MM.1S (cell line): ENCODE results near the gene ADARB2.

Source experiments
- DNase-seq: peaks from one replicate; pipeline ENCODE4 v3.0.0-alpha.2; 2015
- H2AFZ ChIP-seq: fragments of 300-600 bp; sonication (generic); 2 replicates; pipeline ENCODE4 v1.6.0; 2016; ENCODE audit warnings: antibody characterized with exemption, low read length
- H3F3A ChIP-seq: fragments of 300-600 bp; sonication (generic); 2 replicates; pipeline ENCODE4 v1.6.1; 2016; ENCODE audit warnings: mild to moderate bottlenecking, antibody characterized with exemption, low read length, moderate library complexity, mixed read lengths; ENCODE audit not compliant: insufficient read depth
- H3K27ac ChIP-seq: fragments of 300-600 bp; sonication (generic); 2 replicates; pipeline ENCODE4 v1.5.1; 2016; ENCODE audit warnings: mild to moderate bottlenecking, low read length
- H3K27me3 ChIP-seq: fragments of 300-600 bp; sonication (generic); replicated peaks from 2 replicates; pipeline ENCODE4 v1.6.0; 2016; ENCODE audit warnings: low read length; ENCODE audit not compliant: insufficient read depth
- H3K36me3 ChIP-seq: fragments of 300-600 bp; sonication (generic); replicated peaks from 2 replicates; pipeline ENCODE4 v1.6.1; 2016; ENCODE audit warnings: mild to moderate bottlenecking, low read length, mixed read lengths; ENCODE audit not compliant: insufficient read depth
- H3K4me1 ChIP-seq: fragments of 300-600 bp; sonication (generic); 2 replicates; pipeline ENCODE4 v1.6.1; 2016; ENCODE audit warnings: low read length, mixed read lengths
- H3K4me2 ChIP-seq: fragments of 300-600 bp; sonication (generic); 2 replicates; pipeline ENCODE4 v1.6.0; 2016; ENCODE audit warnings: low read depth, low read length
- H3K4me3 ChIP-seq: fragments of 300-600 bp; sonication (generic); 2 replicates; pipeline ENCODE4 v1.5.1; 2016; ENCODE audit warnings: low read length, mixed read lengths
- H3K79me2 ChIP-seq: fragments of 300-600 bp; sonication (generic); 2 replicates; pipeline ENCODE4 v1.6.1; 2016; ENCODE audit warnings: mixed run types, low read length, mixed read lengths
- H3K9ac ChIP-seq: fragments of 300-600 bp; sonication (generic); 2 replicates; pipeline ENCODE4 v1.6.1; 2016; ENCODE audit warnings: low read length, mixed read lengths
- H3K9me2 ChIP-seq: fragments of 300-600 bp; sonication (generic); replicated peaks from 2 replicates; pipeline ENCODE4 v1.6.1; 2016; ENCODE audit warnings: mild to moderate bottlenecking, low read length, mixed read lengths; ENCODE audit not compliant: insufficient read depth
- H3K9me3 ChIP-seq: fragments of 300-600 bp; sonication (generic); replicated peaks from 2 replicates; pipeline ENCODE4 v1.6.1; 2016; ENCODE audit warnings: mild to moderate bottlenecking, low read length, mixed read lengths; ENCODE audit not compliant: insufficient read depth
- H4K20me1 ChIP-seq: fragments of 300-600 bp; sonication (generic); 2 replicates; pipeline ENCODE4 v1.6.1; 2016; ENCODE audit warnings: mild to moderate bottlenecking, low read length, moderate library complexity, mixed read lengths; ENCODE audit not compliant: insufficient read depth
- EZH2 ChIP-seq: fragments of 300-600 bp; sonication (generic); optimal IDR thresholded peaks from 2 replicates; pipeline ENCODE3; 2017; ENCODE audit warnings: low read depth, mild to moderate bottlenecking, antibody characterized with exemption, low read length, mixed read lengths
- EZH2phosphoT487 ChIP-seq: fragments of 300-600 bp; sonication (generic); IDR thresholded peaks from 2 replicates; pipeline ENCODE4 v1.6.1; 2018; ENCODE audit warnings: antibody characterized with exemption, low read length
- TF ChIP-seq, protein P1 (sequence below): fragments of 300-600 bp; sonication (generic); IDR thresholded peaks from 2 replicates; pipeline ENCODE4 v1.5.1; 2016; ENCODE audit warnings: antibody characterized with exemption, low read length, mixed read lengths

The ADARB2 gene

DNA sequence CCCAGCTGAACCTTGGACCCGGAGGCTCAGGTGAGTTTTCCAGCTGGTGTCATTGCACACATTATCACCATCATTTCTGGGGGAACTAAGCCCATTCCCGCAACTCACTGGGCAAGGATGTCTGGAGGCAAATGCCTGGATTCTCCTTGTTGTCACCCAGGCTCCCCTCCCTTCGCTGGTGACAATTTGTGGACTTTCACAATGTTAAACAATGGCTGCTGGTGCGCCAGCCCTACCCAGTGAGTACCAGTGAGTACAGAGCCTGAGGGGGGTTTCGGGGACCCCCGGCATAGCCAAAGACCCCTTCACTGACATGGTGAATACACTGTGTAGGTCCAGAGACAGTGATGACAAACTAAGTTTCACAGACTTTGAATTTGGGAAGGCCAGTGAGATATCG is 189.2 kb downstream of the ADARB2 start:
- Histone ChIP-seq H2AFZ (no peak overlapping the region), H3K36me3 (no peaks in the 10 kb centered on the region), H3K9ac (no peak overlapping the region), H3K4me3 (no peak overlapping the region), H3K27ac (no peak overlapping the region), H3K4me1 (no peaks in the 10 kb centered on the region), H4K20me1 (no peaks in the 10 kb centered on the region), H3K27me3 (no peaks in the 10 kb centered on the region), H3K9me2 (no peaks in the 10 kb centered on the region), H3K79me2 (no peaks in the 10 kb centered on the region), H3K9me3 (no peaks in the 10 kb centered on the region), H3K4me2 (no peak overlapping the region), H3F3A (no peaks in the 10 kb centered on the region)
- DNase-seq: no peak
- TF ChIP-seq, protein P1, sequence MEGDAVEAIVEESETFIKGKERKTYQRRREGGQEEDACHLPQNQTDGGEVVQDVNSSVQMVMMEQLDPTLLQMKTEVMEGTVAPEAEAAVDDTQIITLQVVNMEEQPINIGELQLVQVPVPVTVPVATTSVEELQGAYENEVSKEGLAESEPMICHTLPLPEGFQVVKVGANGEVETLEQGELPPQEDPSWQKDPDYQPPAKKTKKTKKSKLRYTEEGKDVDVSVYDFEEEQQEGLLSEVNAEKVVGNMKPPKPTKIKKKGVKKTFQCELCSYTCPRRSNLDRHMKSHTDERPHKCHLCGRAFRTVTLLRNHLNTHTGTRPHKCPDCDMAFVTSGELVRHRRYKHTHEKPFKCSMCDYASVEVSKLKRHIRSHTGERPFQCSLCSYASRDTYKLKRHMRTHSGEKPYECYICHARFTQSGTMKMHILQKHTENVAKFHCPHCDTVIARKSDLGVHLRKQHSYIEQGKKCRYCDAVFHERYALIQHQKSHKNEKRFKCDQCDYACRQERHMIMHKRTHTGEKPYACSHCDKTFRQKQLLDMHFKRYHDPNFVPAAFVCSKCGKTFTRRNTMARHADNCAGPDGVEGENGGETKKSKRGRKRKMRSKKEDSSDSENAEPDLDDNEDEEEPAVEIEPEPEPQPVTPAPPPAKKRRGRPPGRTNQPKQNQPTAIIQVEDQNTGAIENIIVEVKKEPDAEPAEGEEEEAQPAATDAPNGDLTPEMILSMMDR: no peak
- TF ChIP-seq EZH2phosphoT487: no peak
- TF ChIP-seq EZH2: no peak

DNA sequence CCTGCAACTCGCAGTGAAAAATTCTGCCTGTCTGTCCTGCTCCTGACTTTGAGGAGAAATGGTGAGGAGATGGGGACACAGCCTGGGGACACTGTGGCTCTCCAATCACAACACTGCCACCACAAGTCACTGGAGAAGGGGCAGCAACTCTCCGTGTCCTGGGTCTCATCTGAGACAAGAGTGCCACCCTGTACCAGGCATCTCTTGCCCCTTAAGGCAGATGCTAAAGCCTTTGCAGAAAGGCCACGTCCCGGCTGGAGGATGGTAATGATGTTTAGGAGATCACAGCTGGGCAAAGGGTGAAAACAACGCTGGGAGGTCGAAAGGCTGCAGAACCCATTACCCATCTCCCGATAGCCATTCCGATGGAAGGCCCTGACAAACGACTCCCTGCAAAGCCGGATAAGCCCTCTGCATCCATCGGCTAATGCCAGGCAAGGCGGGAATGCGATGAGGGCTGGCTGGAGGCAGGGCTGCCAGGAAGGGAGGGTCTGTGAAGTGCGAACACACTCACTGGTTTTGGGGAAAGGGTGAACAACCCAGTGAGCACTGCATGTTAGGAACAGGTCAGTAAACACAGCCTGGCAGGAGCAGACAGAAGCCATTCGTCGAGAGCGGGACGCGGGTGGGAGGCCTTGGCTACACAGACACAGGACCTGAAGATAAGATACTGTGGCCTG is 190.8 kb downstream of the ADARB2 start:
- no peaks in the 10 kb centered on the region for H3K9me2 ChIP-seq
- H3K4me2 ChIP-seq: no peak overlapping the region
- no peaks in the 10 kb centered on the region for H3K9me3 ChIP-seq
- H4K20me1 ChIP-seq: no peaks in the 10 kb centered on the region
- no peaks in the 10 kb centered on the region for H3F3A ChIP-seq
- no peak overlapping the region for H3K4me3 ChIP-seq
- no peak for DNase-seq
- TF ChIP-seq EZH2phosphoT487 (no peak), EZH2 (no peak)
- TF ChIP-seq, protein P1: no peak
- H3K27ac ChIP-seq: no peak overlapping the region
- no peaks in the 10 kb centered on the region for H3K79me2 ChIP-seq
- H3K9ac ChIP-seq: no peak overlapping the region
- no peaks in the 10 kb centered on the region for H3K27me3 ChIP-seq
- no peak overlapping the region for H2AFZ ChIP-seq
- H3K4me1 ChIP-seq: no peaks in the 10 kb centered on the region
- no peaks in the 10 kb centered on the region for H3K36me3 ChIP-seq

DNA sequence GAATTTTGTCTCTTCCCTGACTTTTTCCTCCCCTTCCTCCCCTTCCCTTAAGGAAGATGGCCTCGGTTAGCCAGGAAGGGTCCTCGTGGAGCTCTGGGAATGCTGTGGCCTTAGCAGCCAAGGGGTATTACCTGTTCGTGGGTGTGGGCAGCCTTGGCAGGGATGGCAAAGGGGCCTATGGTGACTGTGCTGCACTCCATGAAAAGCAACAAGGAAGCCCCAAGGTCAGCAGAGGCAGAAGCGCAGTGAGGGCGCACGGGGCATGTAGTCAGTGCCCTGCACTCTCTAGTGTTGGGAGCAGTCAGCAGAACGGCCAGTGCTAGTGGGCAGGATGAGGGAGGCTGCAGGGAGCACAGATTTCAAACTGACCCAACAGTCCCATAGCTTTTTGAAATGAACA is 191.8 kb downstream of the ADARB2 start:
- H3K4me3 ChIP-seq: no peak overlapping the region
- H3K27me3 ChIP-seq: no peaks in the 10 kb centered on the region
- no peak overlapping the region for H3K9ac ChIP-seq
- H3K36me3 ChIP-seq: no peaks in the 10 kb centered on the region
- no peak overlapping the region for H2AFZ ChIP-seq
- H4K20me1 ChIP-seq: no peaks in the 10 kb centered on the region
- no peaks in the 10 kb centered on the region for H3K4me1 ChIP-seq
- no peaks in the 10 kb centered on the region for H3K9me3 ChIP-seq
- H3F3A ChIP-seq: no peaks in the 10 kb centered on the region
- TF ChIP-seq EZH2 (no peak), EZH2phosphoT487 (no peak)
- TF ChIP-seq, protein P1: no peak
- H3K27ac ChIP-seq: no peak overlapping the region
- no peaks in the 10 kb centered on the region for H3K79me2 ChIP-seq
- H3K9me2 ChIP-seq: no peaks in the 10 kb centered on the region
- no peak overlapping the region for H3K4me2 ChIP-seq
- no peak for DNase-seq
